Colonic mucosa (tissue), 4 donors: ENCODE results near the gene IER5. TPM values are rescaled to one million over a fixed set of nuclear protein-coding genes. Genes with fewer than 3 reads are reported as not detected.

ENCODE experiments used
- DNase-seq: peaks from one replicate; pipeline ENCODE4 v3.0.0-alpha.2; 2020
- H3K27ac ChIP-seq: fragments of 200-600 bp; one replicate; pipeline ENCODE4 v1.8.0; 2021
- H3K27me3 ChIP-seq: fragments of 200-600 bp; one replicate; pipeline ENCODE4 v1.8.0; 2021
- H3K36me3 ChIP-seq: fragments of 200-600 bp; one replicate; pipeline ENCODE4 v1.8.0; 2021
- H3K4me1 ChIP-seq: fragments of 200-600 bp; one replicate; pipeline ENCODE4 v1.8.0; 2021; ENCODE audit warnings: mild to moderate bottlenecking
- H3K4me3 ChIP-seq: fragments of 200-600 bp; one replicate; pipeline ENCODE4 v1.8.0; 2021
- H3K9ac ChIP-seq, 2 donors: one replicate each; pipeline ENCODE4 v1.7.0; 2013; ENCODE audit warnings: control low read depth in 2 of 2, low read depth in 2 of 2, low read length in 2 of 2
- H3K9me3 ChIP-seq: fragments of 200-600 bp; one replicate; pipeline ENCODE4 v1.8.0; 2021
- CTCF ChIP-seq: fragments of 200-600 bp; IDR thresholded peaks from one replicate; pipeline ENCODE4 v1.8.0; 2022; ENCODE audit warnings: antibody characterized with exemption, mild to moderate bottlenecking
- intact Hi-C: fragments of 100-400 bp; cut with DNase I; formaldehyde crosslinking; loops from one replicate; pipeline ENCODE4 v1.14.1; 2022
- total RNA-seq, 2 donors: library from RNA; stranded (reverse); fragmentation: NEBNext Ultra II Directional in 1 of 2; extraction: Animal tissue kit (Norgen Biotek cat#: 25700) in 1 of 2; gene quantifications; one replicate each; pipeline ENCODE4 v1.2.1, GENCODE V29; 2021
- donor health status: healthy.
- donor health status: DM: no; HTN: no; CAD: no.
- donor health status: DM: no; HTN: no; CAD: no.

IER5 gene
- total RNA-seq, 2 donors from 2014 or later: 19.6 to 20.1 TPM

DNA sequence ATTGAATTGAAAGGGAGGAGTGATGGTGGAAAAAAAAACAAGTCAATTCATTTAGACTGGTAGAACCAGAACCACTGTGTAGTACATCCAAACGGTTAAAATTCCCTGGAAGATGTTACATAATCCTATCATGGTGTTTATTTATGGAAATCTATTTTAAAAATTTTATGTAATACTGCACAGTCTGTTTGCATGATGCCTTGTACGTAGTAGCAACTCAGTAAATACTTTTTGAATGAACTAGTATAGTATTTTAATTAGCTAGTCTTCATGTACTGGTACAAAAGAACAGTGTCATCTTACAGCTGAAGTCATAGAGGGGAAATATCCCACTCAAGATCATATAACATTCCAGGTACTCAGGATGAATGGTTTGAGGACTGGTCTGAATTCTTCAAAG is 27.0 kb upstream of the IER5 start:
- no peaks in the 10 kb centered on the region for H3K9me3 ChIP-seq
- H3K27me3 ChIP-seq: no peaks in the 10 kb centered on the region
- TF ChIP-seq CTCF: no peak
- no peak for DNase-seq
- H3K4me1 ChIP-seq: no peaks in the 10 kb centered on the region
- H3K36me3 ChIP-seq: no peaks in the 10 kb centered on the region
- intact Hi-C loops: no loop called here
- no peak overlapping the region for H3K27ac ChIP-seq
- H3K4me3 ChIP-seq: no peak overlapping the region
- no peak overlapping the region for H3K9ac ChIP-seq

- no peak for TF ChIP-seq CTCF
- no peaks in the 10 kb centered on the region for H3K36me3 ChIP-seq
- H3K4me3 ChIP-seq: no peak overlapping the region
- no peak for DNase-seq
- intact Hi-C loops: no loop called here
- H3K4me1 ChIP-seq: no peaks in the 10 kb centered on the region
- no peak overlapping the region for H3K9ac ChIP-seq
- H3K27ac ChIP-seq: peak overlapping the region; percentile 13
- H3K9me3 ChIP-seq: no peaks in the 10 kb centered on the region
- no peaks in the 10 kb centered on the region for H3K27me3 ChIP-seq
Measured at GRCh38 chr1:181061891-181062835, 26.3 kb upstream of the IER5 start.

GRCh38 chr1:181062836-181063428 is 25.6 kb upstream of the IER5 start:
- no peak for TF ChIP-seq CTCF
- intact Hi-C loops: no loop called here
- Histone ChIP-seq H3K9ac (no peak overlapping the region), H3K9me3 (no peaks in the 10 kb centered on the region), H3K36me3 (no peaks in the 10 kb centered on the region), H3K27ac (peak overlapping the region; percentile 13), H3K27me3 (no peaks in the 10 kb centered on the region), H3K4me3 (no peak overlapping the region), H3K4me1 (no peaks in the 10 kb centered on the region)
- no peak for DNase-seq

DNA sequence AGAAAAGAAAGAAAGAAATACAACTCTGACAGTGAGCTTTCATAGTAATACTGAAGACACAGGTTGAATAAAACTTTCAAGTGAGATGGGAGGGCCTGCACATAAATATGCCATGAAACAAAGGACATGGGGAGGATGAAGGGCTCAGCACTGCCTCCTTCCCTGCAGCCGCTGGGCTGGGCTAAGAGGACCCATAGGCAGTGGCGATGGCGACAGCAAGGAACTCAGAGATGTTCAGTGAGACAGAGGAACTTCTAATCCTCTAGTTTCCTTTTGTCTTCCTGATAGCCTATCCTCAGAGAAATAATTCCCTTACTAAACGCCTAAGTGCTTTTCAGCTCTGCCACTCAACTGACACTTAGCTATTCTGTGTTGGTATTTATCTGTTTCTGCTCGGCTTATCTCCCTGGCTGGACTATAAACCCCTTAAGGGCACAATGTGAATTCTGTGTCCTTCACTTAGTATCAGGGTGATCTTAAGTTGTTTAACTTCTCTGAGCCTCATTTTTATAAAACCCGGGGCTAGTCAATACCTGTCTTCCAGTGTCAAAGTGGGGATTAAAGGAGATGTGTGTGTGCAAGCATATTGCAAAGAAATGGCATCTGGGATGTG is 24.4 kb upstream of the IER5 start:
- no peak for TF ChIP-seq CTCF
- H3K9me3 ChIP-seq: no peaks in the 10 kb centered on the region
- H3K27me3 ChIP-seq: no peaks in the 10 kb centered on the region
- no peak overlapping the region for H3K4me3 ChIP-seq
- H3K9ac ChIP-seq: no peak overlapping the region
- no peak overlapping the region for H3K27ac ChIP-seq
- no peaks in the 10 kb centered on the region for H3K4me1 ChIP-seq
- intact Hi-C loops: no loop called here
- no peaks in the 10 kb centered on the region for H3K36me3 ChIP-seq
- no peak for DNase-seq

DNA sequence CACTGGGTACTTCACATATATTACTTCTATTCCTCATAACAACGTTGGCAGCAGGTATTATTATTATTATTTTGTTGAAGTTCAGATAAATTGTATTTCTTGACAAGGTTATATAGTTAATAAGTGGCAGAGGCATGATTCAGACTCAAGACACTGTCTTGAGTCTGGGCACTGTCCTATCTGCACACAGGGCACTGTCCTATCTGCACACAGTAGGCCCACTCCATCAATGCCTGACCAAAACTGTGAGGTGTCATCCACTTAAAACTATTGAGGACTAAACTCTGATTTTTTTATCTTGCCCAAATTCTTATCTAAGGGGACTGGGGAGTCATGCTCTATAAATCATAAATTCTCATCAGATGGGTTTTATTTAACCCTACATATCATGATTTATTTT is 23.8 kb upstream of the IER5 start:
- intact Hi-C loops: no loop called here

More for the DNA sequence above, 23.8 kb upstream of the IER5 start:
- no peaks in the 10 kb centered on the region for H3K36me3 ChIP-seq
- no peaks in the 10 kb centered on the region for H3K27me3 ChIP-seq
- no peaks in the 10 kb centered on the region for H3K4me1 ChIP-seq
- no peak overlapping the region for H3K4me3 ChIP-seq
- no peaks in the 10 kb centered on the region for H3K9me3 ChIP-seq
- no peak for DNase-seq
- H3K27ac ChIP-seq: no peak overlapping the region
- no peak overlapping the region for H3K9ac ChIP-seq
- TF ChIP-seq CTCF: no peak
